ENCODE data around the gene GRAMD1C.

Gene GRAMD1C

DNA sequence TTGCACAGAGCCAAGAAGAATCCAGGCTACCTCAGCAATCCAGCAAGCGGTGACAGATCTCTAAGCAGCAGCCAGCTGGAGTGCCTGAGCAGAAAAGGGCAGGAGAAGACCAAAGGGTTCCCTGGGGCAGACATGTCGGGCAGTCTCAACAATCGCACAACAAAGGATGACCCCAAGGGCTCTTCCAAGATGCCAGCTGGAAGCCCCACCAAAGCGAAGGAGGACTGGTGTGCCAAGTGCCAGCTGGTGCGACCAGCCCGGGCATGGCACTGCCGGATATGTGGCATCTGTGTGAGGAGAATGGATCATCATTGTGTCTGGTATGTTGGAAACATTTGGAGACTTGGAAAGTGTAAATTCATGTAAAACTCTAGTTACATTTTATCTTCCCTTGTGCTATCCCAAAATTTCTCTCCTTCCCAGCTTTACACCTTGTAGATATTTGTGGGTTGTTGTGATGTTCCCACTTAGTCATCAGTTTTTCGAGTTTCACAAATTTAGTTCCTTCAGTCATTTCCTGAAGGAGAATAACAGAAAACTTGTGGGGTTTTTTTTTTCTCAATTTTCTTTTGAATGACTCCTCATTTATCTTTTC lies 115.6 kb downstream of the GRAMD1C start:
- no peak for DNase-seq

DNA sequence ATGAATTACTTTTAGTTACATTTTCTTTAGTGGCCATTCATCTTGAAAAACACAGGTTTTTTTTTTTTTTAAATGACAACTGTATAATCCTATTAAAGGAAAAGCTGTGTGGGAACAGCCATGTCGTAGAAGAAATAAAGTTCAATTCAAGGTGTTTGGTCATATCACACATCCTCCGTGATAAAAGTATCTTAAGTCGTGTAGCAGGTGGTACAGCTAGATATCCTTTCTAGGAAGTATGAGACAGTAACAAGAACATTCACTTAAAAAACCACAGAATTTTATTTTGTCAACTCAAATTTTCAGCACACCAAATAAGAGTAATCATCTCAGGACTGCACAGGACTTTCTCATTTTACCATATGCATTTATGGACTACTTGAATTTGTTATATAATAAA lies 125.3 kb downstream of the GRAMD1C start:
- DNase-seq: no peak

DNA sequence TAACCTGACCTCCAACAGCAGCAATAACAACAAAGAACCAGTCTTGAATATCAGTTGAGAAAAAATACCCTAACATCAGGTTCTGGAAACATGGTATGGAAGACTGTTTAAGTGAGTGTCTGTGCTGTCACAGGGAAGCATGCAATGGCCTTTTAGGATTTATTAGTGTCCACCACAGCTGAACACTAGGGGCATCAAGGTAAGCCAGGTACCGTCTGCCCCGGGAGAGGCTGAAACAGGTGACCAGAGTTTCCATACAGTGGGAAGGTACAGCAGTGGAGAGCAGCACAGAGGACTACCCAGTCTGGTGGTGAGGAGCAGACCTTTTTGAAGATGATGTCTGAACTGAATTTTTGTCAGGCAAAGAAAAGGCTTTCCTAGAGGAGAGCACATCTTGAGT lies 127.6 kb downstream of the GRAMD1C start:
- DNase-seq: no peak

DNA sequence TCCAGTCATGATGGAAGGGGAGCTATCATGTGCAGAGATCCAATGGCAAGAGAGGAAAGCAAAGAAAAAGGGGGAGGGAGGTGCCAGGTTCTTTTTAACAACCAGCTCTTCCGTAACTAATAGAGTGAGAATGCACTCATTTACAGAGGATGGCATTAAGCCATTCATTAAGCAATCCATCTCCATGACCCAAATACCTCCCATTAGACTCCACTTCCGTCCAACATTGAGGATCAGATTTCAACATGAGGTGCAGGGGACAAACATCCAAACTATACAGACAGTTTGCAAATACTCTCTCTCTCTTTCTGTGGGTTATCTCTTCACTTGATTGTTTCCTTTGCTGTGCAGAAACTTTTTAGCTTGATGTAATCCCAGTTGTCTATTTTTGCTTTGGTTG lies 130.4 kb downstream of the GRAMD1C start:
- DNase-seq: no peak

DNA sequence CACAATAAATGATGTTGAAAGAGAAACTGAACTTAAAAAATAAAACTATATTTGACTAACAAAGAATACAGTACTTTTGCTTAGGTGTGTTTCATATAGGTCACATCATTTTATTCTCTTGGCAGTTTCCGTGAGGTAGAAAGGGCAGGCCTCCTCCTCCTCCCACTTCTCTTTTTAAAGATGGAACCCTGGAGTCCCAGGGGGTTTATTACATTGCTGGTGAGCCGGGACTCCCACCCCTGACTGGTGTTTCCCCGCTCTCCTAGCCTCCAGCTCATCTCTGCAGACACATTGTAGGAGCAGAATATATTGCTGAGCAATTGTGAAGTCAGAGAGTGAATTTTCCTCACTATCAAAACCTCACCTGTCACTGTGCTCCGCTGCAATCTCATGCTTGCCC lies 139.2 kb downstream of the GRAMD1C start:
- no peak for DNase-seq

DNA sequence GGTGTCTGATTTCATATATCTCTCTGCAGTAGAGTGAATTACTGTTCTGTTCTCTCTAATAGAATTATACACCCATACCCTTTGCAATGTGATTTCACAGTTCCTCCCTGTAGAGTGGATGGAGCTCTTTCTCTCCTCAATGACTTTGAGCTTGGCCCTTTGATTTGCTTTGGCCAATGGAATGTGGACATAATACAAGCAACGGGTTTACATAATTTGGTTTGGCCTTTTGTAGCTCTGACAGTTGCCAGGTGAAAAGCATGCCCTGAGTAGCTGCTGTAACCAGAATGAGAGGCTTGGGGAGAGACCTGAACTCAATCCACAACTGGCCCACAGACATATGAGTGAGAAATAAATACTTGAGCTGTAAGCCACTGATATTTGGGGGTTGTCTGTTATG lies 141.3 kb downstream of the GRAMD1C start:
- DNase-seq: no peak

DNA sequence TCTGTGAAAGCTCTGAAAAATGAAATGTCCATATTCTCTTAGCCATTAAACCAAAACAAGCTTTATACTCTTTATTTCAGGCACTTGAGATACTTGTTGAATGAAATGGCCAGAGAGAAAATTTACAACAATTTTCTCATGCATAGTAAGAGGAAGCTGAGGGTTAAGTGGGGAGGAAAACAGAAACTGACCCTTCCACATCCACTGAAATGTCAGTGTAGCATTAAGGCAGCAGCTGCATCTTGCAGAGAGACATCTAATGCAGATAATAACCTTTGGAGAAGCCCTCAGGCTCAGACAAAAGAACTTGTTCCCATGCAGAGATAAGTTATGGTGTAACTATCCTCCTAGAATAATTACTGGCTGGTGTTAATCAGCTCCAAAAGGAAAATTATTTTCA lies 143.2 kb downstream of the GRAMD1C start:
- no peak for DNase-seq

DNA sequence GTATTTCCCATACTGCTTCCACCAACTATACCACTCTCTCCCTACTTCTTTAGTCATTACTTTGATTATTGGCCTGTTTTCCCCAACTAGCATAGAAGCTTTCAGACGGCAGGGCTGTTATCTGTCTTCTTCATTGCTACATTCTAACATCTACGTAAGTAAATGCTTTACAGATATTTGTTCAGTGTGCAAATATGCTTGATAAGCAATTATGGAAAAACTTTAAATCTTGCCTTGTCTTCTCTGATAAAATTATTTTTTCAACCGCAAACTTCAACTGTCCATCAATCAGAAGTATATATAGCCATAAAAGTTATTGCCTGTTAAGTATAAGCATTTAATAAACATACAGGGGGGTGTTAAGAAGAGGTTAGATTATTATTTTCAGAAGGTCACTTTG lies 145.0 kb downstream of the GRAMD1C start:
- no peak for DNase-seq

DNA sequence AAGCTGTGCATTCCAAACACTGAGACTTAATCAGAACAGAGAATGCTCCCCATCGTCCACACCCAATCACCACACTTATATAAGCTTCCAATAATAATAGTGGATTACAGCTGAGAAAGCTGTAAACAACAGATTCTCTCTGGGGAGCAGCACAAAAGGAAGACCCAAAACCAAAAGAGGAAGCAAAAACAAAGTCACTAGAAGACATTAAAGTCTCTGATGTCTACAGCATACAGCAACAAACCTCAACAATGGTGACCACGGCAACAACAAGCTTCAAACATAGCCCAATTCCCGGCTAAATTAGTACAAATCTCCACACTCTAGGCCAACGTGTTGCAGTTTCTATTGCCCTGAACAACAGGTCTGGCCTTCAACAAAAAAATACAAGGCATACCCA lies 147.0 kb downstream of the GRAMD1C start:
- DNase-seq: no peak

All from SHP77 treated with DMSO at 0.1 percent for 48 hours (cell line).